ENCODE results near the gene RAF1.

GRCh38 chr3:12556314-12556689, 107.6 kb downstream of the RAF1 start:
- TF ChIP-seq CTCF (conservative IDR thresholded peaks at IDR 0.05 in 1 of 2, IDR thresholded peaks at IDR 0.05 in 1 of 2; ENCODE audit: low read depth in 1 of 2, low read length in 2 of 2) (no peak), EZH2 (IDR thresholded peaks at IDR 0.05; ENCODE audit: low read length, missing control alignments) (no peak)

Measured in fibroblast of lung (primary cell).